ENCODE results near the gene VSIR.

DNA sequence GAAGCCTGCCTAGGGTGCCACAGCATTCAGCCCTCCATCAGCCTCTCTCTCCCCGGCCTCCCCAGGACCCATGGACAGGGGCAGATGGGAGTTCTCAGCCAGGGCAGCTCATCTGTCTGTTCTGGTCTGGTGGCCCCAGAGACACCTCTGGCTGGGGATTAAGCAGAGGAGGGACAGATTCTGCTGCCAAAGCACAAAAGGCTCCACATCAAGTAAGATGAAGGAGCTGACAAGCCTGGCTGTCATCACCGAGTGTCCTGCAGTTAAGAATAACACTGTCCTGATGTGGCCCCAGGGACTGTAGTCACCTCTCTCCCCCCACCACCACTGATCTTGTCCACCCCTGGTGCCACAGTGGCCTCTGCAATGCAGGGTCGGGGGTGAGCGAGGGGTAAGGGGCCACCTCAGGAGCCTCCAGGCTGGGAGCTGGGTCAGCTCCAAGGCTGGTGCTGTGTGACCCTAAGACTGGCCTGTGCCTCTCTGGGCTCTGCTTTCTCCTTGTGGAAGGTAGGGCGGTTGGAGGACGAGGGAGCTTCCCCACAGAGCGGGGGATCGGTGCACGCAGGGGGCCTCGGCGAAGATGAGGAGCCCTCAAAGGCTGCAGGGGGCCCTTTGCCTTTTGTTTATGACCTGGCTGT lies 72.5 kb downstream of the VSIR start:
- TF ChIP-seq, protein P1, sequence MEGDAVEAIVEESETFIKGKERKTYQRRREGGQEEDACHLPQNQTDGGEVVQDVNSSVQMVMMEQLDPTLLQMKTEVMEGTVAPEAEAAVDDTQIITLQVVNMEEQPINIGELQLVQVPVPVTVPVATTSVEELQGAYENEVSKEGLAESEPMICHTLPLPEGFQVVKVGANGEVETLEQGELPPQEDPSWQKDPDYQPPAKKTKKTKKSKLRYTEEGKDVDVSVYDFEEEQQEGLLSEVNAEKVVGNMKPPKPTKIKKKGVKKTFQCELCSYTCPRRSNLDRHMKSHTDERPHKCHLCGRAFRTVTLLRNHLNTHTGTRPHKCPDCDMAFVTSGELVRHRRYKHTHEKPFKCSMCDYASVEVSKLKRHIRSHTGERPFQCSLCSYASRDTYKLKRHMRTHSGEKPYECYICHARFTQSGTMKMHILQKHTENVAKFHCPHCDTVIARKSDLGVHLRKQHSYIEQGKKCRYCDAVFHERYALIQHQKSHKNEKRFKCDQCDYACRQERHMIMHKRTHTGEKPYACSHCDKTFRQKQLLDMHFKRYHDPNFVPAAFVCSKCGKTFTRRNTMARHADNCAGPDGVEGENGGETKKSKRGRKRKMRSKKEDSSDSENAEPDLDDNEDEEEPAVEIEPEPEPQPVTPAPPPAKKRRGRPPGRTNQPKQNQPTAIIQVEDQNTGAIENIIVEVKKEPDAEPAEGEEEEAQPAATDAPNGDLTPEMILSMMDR (IDR thresholded peaks at IDR 0.05; ENCODE audit: insufficient read depth, low read depth, low read length) = no peak
- TF ChIP-seq EZH2 (IDR thresholded peaks at IDR 0.05; ENCODE audit: insufficient read depth, low read length) = no peak

All from astrocyte (in vitro differentiated cells and primary cell).